SK-N-SH treated with all-trans-retinoic acid at 6 μM for 48 hours (cell line): ENCODE data around the gene KIF3C.

Experiments used
- ZNF70 ChIP-seq: fragments of 450-650 bp; formaldehyde crosslinking; IDR thresholded peaks from 2 replicates; pipeline ENCODE4 v1.5.0; 2020; ENCODE audit warnings: mild to moderate bottlenecking, moderate library complexity
- ZNF8 ChIP-seq: fragments of 450-650 bp; formaldehyde crosslinking; IDR thresholded peaks from 2 replicates; pipeline ENCODE4 v1.5.0; 2020; ENCODE audit warnings: mild to moderate bottlenecking, moderate library complexity

DNA sequence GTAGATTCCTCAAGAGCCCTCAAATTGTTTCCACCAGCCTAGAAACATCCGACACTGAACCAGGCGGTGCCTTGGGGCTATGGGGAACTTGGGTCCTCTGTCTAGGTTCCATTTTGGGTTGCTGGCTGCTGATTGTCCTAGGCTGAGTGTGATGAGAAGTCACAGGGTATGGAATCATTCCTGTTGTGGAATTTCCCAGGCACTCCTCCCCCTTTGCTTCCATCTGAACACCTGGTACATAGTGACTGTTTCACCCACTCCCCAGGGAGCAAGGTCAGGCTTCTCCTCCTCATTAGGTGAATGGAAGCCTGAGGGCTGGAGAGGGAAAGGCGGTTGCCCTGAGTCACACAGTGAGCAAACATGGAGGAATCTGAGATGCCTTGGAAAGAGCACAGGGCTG is 4.5 kb downstream of the KIF3C start:
- no peak for TF ChIP-seq ZNF70 (CRISPR knock-in tag)
- TF ChIP-seq ZNF8 (CRISPR knock-in tag) = no peak
